GM18499 (cell line): ENCODE data around the gene AKAP12.

ENCODE experiments used
- ATAC-seq: cut with Tn5 transposase; IDR thresholded peaks from one replicate; pipeline ENCODE4 v1.9.1; 2021; ENCODE audit warnings: moderate number of reproducible peaks; ENCODE audit not compliant: insufficient read depth, unreplicated experiment

Gene AKAP12

GRCh38 chr6:151279891-151280290, 40.1 kb downstream of the AKAP12 start:
- no peak for ATAC-seq

DNA sequence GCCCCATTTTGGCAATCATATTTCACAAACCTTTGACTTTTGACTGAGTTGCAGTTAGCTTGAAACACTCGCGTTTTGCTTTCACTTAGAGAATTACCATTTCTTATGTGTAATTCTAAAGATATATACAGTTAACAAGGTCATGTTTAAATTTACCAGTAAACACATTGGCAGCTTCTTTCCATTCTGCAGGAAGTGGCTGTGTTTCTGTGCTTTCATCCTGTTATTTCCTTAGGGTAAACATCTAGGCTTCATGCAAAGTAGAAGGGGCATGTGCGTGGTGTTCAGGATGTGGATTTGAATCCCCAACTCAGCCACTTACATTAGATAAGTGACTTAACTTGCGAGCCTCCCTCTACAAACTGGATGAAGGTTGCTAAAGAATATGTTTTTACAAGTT, 41.1 kb downstream of the AKAP12 start:
- no peak for ATAC-seq

DNA sequence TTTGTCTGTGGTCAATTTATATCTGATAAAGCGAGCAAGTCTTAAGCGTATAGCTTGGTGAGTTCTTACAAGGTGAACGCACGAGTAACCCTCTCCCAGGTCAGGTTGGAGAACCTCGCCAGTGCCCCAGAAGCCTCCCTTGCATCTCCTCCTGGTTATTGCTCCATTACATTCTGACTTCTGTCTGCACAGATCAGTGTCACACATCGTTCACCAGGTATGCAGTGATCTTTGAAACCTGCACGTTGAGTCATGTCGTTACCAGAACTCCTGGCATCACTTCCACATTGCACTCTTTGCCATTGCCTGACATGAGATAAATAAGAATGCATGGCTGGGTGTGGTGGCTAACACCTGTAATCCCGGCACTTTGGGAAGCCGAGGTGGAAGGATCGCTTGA, 44.2 kb downstream of the AKAP12 start:
- no peak for ATAC-seq

GRCh38 chr6:151284548-151285017, 44.8 kb downstream of the AKAP12 start:
- peak; percentile 33 for ATAC-seq

DNA sequence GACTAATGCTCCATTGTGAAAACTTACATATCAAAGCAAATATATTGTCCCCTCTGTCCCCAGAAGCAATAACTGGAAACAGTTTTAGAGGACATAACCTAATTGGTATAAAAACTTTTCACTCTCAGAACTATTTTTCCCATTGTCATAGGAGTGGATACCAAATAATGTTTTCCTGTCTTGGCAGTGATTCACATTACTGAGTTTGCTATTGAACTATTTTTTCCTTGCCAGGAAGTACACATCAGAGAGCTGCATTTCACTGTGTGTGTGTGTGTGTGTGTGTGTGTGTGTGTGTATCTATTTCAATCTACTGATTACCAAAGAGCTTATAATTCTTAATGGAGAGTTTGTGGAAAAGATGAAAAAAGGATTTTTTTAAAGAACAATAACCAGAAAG, 45.4 kb downstream of the AKAP12 start:
- ATAC-seq = no peak

DNA sequence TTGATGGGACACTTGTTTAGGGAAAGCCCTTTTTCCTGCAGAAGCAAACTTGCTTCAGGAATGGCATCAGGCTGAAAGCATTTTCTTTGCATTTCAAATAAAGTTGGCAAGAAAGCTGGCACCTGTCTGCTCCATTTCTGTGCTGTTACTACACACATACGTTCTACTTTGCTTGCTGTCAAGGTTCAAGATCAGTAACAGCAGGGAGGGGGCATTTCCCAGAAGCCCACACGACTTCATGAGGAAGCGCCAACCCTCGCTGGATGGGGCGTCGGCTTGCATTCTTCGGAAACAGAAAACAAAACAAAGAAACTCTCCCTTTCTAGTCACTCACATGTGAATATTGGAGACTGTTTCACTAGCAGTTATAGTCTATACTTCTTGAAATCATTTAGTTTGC, 46.4 kb downstream of the AKAP12 start:
- ATAC-seq = no peak

DNA sequence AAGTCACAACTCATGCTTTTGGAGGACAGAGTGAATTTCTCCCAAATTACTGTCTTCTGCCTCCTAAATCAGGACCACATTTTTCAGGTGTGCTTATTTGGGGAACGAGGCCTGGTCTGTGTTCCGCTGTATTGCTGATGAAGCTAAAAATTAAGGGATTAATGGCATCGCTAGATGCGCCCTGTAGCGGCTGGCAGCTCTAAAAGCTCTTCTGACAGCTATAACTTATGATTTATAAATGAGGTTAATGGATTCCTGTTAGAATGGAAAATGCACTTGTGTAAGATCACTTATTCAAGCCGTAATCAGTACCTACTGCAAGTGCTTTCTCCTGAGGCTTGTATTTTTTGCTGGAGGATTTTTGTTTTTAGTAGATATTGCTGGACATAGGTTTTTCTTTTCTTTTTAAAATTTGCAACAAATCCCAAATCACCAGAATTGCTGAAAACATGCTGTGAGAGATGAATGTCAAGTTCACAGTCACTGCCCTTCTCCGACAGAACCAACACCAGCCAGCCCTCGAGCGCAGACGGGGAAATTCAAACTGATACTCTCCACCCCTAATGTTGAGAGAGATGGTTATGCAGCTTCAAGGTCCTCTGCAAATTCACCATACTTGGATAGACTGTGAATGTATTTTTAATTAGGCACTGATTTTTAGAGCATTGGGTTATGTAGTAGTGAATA, 49.1 kb downstream of the AKAP12 start:
- no peak for ATAC-seq

DNA sequence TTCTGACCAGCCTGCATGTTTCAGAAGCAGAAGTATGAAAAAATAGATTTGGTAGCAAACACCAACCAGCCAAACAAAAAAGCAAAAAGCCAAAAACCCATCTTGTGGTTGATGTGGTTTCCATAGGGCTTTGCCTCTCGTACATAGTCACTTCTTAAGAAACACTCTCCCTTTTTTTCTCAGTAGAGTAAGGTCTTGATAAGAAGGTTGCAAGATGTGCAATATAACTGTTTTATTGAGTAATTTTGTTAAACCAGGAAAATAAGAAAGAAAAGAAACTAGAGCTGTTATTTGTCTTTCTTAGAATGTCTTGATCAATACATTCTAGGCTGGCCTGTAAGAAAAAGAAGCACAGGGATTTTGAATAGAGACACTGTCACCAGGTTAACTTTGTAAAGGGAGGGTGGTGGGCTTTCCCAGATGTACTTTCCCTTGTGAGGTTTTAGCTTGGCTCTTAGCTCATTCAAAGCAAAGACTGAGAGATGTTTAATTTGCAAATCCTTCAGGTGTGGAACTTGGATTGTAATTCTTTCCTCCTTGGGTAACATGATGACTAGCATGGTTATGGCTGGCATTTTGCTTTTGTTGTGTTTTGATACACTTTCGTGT, 49.7 kb downstream of the AKAP12 start:
- ATAC-seq = no peak

DNA sequence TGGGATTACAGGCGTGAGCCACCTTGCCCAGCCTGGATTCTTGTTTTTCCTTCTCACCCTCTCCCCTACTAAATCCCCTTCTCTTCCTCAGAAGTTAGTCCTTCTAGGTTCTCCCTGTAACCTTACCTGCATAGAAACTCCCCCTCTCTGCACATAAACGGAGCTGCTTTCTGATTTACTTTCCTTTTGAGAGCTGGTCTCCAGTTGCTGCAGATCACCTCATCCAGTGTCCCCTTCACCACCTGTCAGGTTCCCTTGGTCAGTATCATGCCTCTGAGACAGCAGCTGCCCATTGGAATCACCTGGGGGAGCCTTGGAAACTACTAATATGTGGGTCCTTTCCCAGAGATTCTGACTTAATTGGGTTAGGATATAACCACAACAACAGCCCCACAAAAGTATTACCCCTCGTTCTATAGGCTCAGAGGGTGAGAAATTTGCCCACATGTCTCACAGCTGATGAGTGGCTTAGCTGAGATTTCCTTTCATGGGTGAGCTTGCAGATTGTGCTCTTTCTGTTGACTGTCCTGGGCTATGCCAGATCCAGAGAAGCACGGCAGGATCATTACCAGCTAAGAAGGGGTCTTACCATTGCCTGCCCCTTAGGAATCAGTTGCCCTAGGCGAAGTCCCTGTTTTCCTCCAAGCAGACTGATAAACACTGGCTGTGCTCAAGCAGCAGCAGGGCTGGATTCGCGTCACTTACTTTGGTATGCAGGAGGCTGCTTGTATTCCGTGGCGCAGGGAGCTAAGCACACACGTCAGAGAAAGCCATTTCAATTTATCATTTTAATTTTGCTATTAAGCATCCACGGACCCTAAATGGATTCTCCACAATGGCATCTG, 51.3 kb downstream of the AKAP12 start:
- ATAC-seq = no peak

DNA sequence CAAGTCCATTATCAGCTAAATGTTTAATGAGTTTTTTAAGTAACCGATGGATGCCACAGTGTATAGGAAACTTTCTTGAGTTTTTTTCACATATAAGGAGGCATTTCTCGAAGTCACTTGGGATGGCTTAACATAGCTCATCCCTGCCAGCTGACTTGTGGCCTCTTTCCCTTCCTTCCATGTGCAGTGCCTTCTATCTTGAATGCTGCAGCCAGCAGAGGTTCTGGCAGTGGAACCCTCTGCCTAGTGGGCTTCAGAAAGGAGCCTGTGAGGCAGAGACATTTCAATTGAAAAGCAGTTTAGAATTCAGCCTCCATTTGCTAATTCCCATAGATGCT, 51.9 kb downstream of the AKAP12 start:
- ATAC-seq = no peak

GRCh38 chr6:151292974-151293687, 53.4 kb downstream of the AKAP12 start:
- ATAC-seq = no peak

DNA sequence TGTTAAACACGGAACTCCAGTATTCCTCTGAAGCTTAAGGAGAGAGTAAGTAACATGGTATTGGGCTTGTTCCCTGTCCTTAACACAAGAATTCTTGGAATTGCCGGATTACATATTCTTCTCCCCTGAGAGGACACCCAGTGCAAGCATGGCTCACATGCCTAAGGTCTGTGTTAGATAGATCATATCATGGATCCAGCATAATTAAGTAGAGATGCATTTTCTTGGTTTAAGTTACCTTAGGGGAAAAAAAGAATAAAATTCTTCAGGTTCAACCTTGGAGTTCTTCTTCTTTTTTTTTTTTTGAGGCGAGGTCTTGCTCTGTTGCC, 53.9 kb downstream of the AKAP12 start:
- ATAC-seq = no peak

DNA sequence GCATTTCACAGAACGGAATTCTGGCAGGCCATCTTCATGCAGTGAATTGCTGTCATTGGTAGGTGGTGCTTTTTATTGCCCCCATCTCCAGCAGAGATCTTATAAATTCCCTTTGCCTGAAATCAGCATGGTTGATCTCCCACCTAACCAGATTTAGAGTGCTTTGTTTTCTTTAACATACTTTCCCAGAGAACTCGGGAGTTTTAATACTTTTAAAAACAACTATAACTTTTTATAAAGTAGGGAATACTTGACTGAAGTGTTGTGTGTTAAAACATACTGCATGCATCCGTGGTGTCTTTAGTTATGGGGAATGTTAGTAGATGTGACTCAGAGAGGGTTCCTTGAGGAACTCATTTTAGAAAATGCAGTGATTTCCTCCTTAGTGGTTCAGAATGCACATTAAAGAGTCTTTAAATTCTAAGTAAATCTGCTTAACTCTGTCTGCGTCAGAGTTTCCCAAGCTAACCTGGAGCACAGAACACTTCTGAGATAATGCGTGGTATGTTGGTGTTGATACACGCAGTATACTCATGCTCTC, 54.9 kb downstream of the AKAP12 start:
- no peak for ATAC-seq

DNA sequence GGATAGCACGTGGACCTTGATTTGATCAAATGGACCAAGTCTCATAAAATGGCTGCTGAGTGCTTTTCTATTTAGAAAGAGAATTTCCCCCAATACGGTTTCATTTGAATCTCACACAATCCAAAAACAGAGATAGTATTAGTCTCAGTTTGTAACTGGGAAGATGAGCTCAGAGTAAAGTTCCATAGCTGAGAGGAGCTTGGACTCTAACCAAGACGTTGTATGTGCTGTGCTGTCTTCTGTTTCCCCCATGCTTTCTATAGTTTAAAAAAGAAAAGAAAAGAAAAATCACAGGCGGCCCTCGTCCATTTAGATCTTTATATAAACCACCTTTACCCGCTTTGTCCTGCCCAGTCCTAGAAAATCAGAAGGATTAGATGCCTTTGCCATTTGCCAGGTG, 58.1 kb downstream of the AKAP12 start:
- no peak for ATAC-seq

- no peak for ATAC-seq
Observed at GRCh38 chr6:151299011-151299410, 59.2 kb downstream of the AKAP12 start.

- ATAC-seq = no peak
Observed at GRCh38 chr6:151300267-151300991, 60.7 kb downstream of the AKAP12 start.

- ATAC-seq = no peak
Observed at GRCh38 chr6:151301547-151301946, 61.8 kb downstream of the AKAP12 start.

DNA sequence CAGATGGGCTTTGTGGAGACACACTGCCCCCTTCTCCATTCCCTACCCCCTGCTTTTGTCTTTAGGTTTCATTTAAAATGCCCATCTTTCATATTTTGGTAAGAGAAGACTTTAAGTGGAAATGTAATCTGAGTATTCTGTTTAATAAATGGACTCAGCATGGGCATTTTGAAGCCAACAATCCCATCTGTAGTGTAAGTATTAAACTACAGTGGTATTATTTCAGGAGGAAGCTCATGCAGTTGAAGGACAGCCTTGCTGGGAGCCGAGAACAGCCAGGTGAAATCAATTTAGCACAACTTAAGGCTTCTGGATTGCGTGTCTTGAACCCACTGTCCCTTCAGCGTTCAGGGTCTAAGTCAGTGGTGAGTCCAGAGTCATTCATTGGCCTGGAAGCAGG, 63.5 kb downstream of the AKAP12 start:
- no peak for ATAC-seq

DNA sequence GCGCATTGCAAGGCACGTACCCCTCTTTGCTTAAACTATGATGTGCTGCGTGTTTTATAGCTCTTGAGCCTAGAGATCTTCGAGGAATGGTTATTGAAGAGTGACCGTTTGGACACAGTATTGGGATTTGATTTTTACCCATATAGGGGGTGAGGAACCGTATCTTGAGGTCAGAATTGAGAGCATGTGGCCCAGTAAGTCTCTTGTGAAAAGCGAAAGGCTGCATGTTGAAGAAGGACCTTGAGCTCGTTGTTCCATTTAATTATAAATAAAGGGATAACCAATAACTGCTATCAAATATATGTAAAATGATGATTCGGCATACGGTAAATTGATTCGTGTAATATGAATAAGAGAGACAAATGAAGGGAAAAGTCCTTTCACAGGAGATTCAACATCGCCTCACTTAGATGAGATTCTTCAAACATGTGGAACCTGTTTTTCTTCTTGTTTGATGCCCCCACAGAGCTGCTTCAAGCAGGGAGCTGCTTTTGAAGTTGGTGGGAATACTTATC, 66.6 kb downstream of the AKAP12 start:
- ATAC-seq = no peak

GRCh38 chr6:151307501-151307900, 67.7 kb downstream of the AKAP12 start:
- no peak for ATAC-seq
